Endometrium (tissue), 2 donors: ENCODE measurements around the gene ACO2.
"Not testable (repeated sequence)": the region's sequence is repeated elsewhere in the genome, so short reads cannot be mapped to it uniquely, and the experiment has no call there.

ENCODE experiments used
- FAIRE-seq: peaks from 2 replicates; lab custom pipeline; 2012; peaks lifted over from hg19 to GRCh38; lab: Jason Lieb, UNC
- donor health status: control.
- donor health status: control.

Gene ACO2

DNA sequence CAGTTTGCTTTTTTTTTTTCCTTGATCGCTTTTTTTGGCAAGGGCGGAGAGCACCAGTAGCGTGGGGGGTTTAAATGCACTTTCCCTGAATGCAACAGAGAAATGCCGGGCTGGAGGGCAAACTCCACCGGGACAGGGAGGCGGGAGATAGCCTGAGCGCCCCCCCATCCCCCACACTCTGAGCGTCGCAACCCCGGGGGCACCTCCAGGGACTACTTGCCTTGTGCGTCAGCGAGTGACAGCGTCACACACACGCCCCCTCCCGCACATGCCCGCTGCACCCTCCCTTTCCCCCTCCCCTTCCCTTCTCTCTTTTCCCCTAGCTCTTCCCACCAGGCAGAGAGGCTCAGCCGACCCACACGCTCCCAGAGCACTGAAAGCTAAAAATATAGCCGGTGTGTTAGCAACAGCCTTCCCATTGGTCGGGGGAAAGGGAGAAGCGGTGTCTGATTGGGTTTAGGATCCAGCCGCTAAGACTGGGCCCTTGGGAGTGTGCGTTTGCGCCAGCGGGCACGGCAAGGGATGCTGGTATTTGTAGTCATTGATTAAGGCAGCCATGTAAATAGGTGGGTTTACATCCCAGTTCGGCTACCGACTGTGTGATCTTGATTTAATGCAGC, 20.6 kb upstream of the ACO2 start:
- FAIRE-seq: peak; percentile 99

DNA sequence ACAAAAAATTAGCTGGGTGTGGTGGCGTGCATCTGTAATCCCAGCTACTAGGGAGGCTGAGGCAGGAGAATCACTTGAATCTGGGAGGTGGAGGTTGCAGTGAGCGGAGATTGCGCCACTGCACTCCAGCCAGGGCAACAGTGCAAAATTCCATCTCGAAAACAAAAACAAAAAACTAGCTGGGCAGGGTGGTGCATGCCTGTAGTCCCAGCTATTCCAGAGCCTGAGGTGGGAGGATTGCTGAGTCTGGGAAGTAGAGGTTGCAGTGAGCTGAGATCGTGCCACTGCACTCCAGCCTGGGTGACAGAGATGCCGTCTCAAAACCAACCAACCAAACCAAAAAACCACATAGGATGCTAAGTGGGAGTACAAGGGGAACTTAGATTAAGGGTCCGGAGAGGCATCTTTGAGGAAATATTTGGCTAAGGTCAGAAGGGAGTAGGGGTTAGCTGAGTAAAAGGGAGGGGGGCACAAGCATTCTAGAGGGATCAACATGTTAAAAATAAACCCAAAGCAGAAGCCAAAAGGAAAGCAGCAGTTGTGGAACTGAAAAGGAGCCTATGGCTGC, 10.7 kb upstream of the ACO2 start:
- no peak for FAIRE-seq

DNA sequence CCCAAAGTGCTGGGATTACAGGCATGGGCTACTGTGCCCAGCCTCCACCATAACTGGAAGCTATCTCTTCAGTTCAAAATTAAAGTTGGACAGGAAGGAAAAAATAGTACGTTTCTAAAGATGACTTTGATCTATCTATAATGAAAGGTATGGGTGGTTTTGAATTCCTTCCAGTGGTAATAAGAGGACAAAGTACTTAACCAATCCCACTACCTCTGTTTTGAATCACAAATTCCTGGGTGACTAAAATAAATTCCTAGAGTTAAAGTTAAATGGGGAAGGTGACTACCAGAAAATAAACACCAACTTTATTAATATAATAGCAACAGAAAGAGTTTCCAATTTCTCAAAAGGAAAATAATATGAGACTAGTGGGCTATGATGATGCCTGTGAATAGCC, 9.5 kb upstream of the ACO2 start:
- FAIRE-seq: no peak

DNA sequence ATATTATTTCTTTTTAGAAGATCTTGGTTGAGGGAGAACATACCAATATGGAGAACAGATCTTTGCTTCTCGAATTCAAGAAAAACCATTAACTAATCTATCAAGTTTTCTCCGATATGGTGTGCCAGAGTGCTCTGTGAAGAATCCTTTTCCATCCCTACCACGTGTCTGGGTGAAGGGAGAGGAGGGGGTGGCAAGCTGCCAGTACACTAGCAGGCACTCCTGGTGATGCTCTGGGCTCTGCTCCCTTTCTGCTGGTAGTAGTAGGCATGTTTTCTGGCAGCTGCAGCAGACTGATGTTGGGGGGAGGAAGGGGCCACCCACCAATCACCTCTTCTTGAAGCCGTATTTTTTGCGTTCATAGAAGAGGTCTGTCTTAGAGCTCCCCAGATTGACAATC, 8.8 kb upstream of the ACO2 start:
- not testable (repeated sequence) for FAIRE-seq

DNA sequence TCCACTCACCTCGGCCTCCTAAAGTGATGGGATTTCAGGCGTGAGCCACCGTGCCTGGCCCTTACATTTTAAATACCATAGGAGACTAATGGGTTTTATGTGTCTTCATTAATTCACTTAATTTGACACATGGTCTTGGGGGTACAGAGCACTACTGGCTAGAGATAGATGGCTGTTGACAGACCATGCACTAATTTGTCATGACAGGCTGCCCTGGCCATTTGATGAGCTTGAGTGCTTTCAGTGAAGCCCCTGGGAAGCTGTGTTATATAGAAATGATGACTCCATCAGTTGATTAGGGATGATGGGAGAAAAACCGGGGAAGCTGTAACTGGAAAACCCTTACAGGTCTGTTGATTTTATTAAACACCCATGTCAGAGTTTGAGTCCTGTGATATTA, 7.0 kb upstream of the ACO2 start:
- FAIRE-seq: no peak

DNA sequence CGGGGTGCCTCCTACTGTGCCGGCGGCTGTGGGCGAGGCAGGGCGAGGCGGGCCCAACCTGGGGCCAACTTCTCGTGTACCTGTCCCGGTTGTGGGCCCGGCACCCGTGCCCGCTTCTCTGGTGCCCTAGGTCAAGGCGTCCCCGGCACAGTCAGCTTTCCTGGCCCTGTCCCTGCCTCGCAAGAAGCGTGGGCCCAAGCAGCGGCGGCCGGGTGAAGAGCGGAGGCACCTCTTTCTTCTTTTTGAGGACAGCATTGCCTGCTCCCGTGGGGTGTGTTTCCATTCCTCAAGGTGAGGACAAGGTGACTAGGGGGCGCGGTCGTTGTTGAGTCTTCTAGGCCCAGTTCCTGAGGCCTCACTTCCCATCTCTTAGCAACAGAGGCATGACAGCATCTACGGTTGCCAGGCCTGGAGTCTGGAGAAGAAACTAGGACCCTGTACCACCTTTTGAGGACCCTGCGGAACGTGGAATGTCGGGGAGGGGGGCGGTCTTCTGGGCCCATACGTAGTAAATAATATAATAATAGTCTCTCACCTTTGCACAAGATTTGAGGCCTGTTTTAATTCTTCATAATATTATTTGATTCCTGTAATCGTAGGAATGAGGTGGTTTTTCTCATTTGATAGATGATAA, 418 bp downstream of the ACO2 start:
- FAIRE-seq: no peak

DNA sequence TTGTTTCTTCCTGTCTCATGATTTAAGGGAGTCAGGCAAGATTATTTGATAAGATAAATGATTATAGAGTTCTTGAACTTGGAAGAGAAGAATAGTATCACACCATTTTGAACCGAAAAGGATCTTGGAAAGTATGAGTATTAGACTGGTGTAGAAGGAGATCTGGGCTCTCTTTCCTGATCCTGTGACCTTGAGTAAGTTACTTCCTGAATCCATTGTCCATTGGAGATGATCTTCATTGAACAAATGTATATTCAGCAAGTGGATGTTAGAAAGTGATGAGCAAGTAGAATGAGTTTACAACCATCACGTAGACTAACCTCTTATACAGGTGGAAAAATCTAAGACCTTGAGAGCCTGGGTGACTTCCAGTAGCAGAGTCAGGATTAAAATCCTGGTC, 2.0 kb downstream of the ACO2 start:
- no peak for FAIRE-seq

DNA sequence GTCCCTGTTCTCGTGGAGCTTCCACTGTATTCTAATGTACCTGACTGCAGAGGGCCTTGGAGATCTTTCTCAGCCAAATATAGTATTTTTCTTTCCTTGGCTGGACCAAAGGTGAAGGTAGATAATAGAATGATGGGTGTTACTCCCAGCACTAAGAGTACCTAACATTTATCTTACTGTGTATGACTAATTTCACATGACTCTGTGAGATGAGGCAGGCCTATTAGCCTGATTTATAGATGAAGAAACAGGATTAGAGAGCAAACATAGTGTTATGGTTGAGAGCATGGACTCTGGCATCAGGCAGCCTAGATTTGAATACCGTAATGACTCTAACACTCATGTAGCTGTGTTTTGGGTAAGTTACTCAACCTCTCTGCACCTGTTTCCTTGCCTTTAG, 2.7 kb downstream of the ACO2 start:
- FAIRE-seq: no peak

DNA sequence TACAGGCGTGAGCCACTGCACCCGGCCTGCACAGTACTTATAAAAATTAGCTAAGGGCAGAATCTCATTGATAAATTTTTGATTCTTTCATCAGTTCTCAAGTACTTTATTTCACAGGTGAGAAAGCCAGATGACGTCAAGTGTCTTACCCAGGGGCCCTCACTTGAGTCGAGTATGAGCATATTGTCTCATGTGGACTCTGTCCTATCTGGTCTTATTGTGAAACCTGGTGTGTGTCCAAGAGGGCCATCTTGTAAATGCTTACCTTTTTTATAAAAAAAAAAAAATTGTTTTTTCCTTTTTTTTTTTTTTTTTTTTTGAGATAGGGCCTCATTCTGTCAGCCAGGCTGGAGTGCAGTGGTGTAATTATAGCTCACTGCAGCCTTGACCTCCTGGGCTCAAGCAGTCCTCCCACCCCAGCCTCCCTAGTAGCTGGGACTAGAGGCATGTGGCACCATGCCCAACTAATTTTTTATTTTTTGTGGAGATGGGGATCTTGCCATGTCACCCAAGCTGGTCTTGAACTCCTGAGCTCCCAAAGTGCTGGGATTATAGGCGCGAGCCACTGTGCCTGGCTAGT, 6.0 kb downstream of the ACO2 start:
- FAIRE-seq: no peak

DNA sequence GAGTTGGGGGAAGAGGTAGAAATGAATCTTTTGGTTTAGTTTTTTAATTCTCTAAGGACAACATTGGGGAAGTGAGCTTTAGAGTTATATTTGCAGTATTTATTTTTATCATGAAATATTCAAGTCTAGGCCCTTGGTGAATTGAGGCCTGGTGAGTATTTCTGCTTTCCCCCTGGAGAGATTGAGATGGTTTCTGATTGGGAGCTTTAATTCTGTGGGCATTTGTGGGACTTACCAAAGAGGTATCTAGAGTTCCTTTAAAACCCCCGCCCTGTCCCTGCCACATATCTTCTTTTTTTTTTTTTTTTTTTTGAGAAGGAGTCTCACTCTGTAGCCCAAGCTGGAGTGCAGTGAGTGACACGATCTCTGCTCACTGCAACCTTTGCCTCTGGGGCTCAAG, 9.6 kb downstream of the ACO2 start:
- no peak for FAIRE-seq

DNA sequence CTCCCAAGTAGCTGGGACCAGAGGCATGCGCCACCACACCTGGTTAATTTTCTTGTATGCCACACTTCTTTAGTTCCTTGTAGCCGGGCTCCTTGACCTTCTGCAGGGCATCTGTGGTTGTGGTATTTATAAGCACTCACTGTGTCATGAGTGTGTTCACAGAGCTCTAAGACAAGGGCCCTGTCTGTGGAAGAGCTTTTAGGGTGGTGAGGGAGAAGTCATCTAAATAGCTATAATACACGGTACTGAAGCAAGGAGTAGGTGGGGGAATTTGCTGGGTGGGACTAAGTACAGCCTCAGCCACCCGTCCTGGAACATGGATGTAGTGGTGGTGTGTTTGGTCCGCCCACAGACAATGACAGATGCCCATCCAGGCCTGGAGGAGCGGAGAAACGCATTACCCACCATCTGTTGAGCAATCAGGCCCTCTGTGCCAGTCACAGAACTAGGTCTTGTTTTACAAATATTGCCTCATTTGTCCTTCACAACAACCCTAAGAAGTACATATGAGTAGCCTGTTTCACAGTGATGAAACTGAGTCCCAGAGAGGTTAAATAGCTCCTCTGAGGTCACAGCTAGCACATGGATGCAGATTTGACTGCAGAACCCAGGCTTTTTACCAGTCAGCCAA, 10.1 kb downstream of the ACO2 start:
- no peak for FAIRE-seq

DNA sequence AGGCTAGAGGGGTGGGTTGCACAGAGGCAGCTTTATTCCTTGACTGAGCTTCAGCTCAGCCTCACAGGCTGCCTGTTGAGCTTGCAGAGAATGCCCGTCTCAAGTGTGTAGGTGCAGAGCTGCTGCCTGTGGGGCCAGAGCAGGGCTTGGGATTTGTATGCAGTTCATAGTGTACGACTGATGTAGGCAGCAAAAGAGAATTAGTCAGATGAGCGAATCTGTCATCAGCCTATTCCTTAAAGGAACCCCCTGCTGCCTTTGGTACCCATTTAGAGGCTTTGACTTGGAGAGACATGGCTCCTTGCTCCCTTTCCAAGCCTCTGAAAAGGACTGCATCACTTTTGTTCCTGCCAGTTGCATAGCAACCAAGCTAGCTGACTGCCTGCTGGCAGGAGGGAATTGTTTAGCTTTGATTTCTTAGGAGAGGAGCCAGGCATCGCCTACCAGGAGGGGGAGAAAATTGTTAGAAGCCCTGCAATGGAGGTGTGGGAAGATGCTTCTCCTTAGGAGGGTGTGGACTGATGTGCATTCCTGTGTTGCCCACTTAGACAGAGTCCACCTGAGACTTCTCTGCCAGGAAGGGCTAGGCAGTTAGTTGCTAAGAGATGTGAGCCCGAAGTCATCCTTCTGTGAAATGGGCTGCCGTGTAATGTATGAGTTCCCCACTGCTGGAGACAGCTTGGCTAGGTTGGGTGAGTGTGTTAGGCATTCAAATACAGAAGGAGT, 10.9 kb downstream of the ACO2 start:
- no peak for FAIRE-seq

DNA sequence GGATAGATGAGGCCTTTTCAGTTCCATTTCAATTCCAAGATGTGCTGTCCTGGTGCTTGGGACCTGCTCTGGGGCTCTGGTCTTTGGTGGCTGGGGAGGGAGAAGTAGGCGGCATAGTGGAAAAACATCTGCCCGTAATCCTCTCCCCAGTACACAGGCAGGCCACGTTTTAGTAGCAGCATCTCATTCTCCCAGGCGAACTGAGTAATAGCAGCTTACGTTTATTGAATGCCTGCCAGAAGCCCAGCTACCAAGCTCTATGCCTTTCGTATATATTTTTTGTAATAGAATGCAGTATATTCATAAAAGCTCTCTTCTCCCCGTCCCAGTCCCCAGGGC, 11.4 kb downstream of the ACO2 start:
- FAIRE-seq: no peak

DNA sequence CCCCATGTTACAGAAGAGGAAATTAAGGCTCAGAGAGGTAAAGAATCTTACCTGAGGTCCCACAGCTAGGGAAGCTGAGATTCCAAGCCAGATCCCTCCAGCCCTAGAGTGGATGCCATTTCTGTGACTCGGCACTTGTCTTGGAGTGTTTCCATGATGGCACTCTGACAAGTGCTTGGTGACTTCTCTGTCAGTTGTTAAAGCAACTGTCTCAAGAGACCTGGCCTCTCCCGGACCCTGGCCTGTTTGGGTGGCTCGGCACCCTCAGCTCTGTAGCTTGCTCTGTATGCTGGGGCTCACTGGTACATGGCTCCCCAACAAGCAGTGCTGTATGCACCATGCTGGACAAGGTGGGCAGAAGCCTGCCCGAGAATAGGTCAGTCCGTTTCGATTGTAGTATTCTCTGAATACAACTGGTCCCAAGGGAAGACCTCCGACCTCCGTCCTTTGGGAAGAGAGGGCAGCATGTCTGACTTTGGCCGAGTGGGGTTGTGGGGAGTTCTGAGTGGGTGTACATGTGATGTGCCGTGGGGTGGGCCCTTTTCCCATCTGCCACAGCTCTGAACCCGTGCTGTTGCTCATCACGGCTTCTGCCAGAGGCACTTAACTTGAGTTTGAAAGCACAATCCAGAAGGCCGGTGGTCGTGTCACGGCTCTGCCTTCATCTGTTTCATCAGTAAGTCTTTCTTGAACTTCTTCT, 12.4 kb downstream of the ACO2 start:
- FAIRE-seq: no peak

DNA sequence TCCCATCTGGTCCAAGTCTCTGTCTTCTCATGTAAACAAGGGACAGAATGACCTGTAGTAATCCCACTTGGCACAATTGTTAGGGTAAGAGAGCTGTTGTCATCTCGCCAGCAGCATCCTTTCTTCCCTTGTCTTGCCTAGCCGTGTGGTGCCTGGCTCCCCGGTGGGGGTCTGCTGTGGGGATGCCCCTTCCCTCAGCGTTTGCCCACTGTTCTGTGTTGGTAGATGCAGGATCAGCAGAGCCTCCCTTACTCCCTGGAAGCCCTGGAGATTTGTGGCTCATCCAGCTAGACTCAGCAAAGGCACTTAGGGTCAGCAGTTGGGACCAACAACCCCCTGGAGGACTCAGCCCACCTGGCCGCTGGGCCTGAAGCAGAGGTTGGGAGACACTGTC, 13.0 kb downstream of the ACO2 start:
- no peak for FAIRE-seq

DNA sequence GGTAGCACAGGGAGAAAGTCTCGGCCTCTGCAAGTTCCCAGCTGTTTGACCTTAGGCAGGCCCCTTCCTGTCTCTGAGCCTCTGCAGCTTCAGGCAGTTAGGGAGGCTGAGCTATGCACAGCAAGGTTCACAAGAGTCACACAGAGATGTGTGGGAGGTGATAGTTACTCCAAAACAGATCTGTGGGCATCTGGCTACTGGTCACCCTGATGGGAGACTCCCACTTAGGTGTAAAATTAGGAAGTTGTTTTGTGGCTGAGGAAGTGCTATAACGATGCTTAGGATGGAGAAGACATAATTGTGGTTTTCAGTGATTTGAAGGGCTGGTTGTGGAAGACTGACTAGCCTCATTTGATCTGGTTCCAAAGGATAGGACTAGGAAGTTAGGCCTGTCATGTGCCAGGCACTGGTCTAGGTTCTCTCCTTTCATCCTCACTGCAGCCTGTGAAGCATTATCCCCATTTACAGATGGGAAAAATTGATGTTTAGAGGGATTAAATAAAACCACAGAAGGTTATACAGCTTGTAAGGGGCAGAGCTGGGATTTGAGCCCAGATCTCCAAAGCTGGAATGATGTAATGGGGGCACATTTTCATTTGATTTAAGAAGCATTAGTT, 13.5 kb downstream of the ACO2 start:
- FAIRE-seq: no peak

DNA sequence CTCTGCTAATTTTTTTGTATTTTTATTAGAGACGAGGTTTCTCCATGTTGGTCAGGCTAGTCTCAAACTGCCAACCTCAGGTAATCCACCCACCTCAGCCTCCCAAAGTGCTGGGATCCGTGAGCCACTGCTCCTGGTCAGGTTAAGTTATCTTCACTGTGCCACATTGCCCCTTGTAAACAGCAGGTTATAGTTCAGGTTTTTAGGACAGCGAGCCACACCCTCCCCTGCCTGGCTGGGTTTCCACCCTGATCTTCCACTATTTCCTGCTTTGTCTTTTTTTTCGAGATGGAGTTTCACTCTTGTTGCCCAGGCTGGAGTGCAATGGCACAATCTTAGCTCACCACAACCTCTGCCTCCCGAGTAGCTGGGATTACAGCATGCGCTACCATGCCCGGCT, 16.1 kb downstream of the ACO2 start:
- no peak for FAIRE-seq

DNA sequence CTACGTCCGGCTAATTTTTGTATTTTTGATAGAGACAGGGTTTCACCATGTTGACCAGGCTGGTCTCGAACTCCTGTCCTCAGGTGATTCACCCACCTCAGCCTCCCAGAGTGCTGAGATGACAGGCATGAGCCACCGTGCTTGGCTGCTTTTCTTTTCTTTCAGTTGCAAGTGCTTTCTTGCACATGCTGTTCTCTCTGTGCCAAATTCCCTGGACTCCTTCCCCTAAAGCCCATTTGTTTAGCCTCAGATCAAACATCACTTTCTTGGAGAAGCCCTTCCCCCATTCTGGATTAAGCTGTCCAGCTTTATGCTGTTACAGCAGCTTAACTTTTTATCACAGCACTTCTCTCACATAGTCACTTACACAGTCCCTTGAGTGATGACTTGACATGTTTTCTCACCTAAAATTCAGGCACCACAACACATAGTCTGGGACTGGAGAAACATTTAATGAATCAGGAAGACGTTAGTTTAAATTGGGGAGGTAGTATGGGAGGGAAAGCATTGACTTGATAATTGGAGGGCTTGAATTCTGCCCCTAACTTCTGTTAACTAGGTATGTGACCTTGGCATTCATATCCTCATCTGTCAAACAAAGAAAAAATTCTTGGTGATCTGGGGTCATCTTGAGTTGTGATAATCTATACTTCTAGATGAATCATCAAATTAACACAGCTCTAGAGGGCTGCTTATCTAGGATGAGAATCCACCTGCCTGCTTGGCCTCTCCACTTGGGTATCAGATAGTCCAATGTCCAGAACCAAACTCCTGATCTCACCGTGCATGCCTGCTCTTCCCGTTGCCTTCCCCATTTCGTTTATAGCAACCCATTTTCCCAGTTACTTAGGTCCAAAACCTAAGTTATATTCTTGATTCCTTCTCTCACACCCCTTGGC, 18.4 kb downstream of the ACO2 start:
- FAIRE-seq: no peak

DNA sequence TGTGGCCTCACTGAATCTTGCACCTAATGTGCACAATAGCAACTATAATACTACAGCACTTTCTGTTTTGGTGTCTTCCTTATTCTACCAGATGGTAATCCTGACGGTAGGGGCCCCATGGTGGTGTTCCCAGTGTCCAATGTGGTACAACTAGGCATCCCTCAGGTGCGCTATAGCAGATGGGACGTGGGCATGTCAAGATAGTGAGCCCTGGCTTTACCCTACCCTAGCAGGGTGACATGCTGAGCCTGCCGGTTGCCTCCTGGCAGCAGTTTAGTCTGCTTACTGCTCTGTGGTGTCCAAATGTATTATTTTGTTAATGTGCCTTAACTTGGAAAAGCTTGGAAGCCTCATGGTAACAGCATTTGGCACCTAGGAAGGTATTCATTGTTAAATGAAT, 19.2 kb downstream of the ACO2 start:
- FAIRE-seq: no peak

DNA sequence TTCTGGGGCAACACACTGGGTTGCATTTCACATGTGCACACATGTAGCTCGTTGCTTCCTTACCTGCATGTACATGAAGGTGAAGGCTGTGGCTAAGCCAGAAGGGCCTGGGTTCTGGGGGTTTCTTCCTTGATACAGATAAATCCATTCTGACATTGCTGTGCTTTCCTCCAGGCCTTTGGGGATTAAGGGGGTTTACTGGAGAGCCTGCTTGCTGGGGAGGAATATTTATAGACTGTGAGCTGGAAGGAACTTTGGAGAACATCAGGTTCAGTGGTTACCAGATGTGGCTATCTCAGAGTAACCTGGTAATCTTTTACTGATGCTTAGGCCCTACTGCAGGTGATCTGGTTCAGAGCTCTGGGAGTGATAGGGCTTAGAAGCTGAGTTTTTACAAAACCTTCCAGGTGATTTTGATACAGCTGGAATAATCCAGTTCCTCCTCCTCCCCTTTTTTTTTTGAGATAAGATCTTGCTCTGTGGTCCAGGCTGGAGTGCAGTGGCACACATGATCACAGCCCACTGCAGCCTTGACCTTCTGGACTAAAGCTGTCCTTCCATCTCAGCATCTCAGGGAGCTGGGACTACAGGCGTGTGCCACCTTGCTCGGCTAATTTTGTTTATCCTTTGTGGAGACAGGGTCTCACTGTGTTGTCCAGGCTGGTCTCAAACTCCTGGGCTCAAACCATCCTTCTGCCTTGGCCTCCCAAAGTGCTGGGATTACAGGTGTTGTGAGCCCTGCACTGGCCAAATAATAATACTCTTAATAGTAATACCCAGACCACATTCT, 19.9 kb downstream of the ACO2 start:
- FAIRE-seq: no peak
